Measurements from ENCODE around the gene CNGA3.

Gene CNGA3

GRCh38 chr2:98329549-98329948 is 16.7 kb upstream of the CNGA3 start:
- DNase-seq, result no peak

- DNase-seq, result no peak
These were observed 13.3 kb upstream of the CNGA3 start for GRCh38 chr2:98332989-98333388.

- DNase-seq, result no peak
These were observed 12.3 kb upstream of the CNGA3 start for GRCh38 chr2:98333922-98334321.

GRCh38 chr2:98334439-98335078 is 11.7 kb upstream of the CNGA3 start:
- DNase-seq, result no peak

GRCh38 chr2:98335271-98335670 is 11.0 kb upstream of the CNGA3 start:
- DNase-seq, result no peak

GRCh38 chr2:98341241-98341640 is 5.0 kb upstream of the CNGA3 start:
- no peak for DNase-seq

GRCh38 chr2:98343285-98343684 is 3.0 kb upstream of the CNGA3 start:
- no peak for DNase-seq

- DNase-seq, result no peak
These were observed 1.2 kb downstream of the CNGA3 start for GRCh38 chr2:98347298-98348065.

- no peak for DNase-seq
These were observed 1.9 kb downstream of the CNGA3 start for GRCh38 chr2:98348066-98348561.

GRCh38 chr2:98350411-98350810 is 4.2 kb downstream of the CNGA3 start:
- DNase-seq, result no peak

- DNase-seq, result no peak
These were observed 9.6 kb downstream of the CNGA3 start for GRCh38 chr2:98355881-98356280.

- DNase-seq, result no peak
These were observed 10.5 kb downstream of the CNGA3 start for GRCh38 chr2:98356729-98357128.

- DNase-seq, result no peak
These were observed 11.6 kb downstream of the CNGA3 start for GRCh38 chr2:98357849-98358248.

GRCh38 chr2:98359986-98360385 is 13.7 kb downstream of the CNGA3 start:
- no peak for DNase-seq

- no peak for DNase-seq
These were observed 21.5 kb downstream of the CNGA3 start for GRCh38 chr2:98367721-98368120.

GRCh38 chr2:98369710-98370239 is 23.5 kb downstream of the CNGA3 start:
- DNase-seq, result no peak

GRCh38 chr2:98372121-98372520 is 25.9 kb downstream of the CNGA3 start:
- DNase-seq, result no peak

- DNase-seq, result no peak
These were observed 26.3 kb downstream of the CNGA3 start for GRCh38 chr2:98372579-98372978.

- DNase-seq, result no peak
These were observed 28.0 kb downstream of the CNGA3 start for GRCh38 chr2:98374286-98374685.

- no peak for DNase-seq
These were observed 28.8 kb downstream of the CNGA3 start for GRCh38 chr2:98374958-98375570.

- DNase-seq, result no peak
These were observed 30.1 kb downstream of the CNGA3 start for GRCh38 chr2:98376301-98376910.

- no peak for DNase-seq
These were observed 30.7 kb downstream of the CNGA3 start for GRCh38 chr2:98376996-98377395.

GRCh38 chr2:98377544-98377943 is 31.3 kb downstream of the CNGA3 start:
- no peak for DNase-seq

Data from cerebellar nuclear complex (tissue), 1 donor.